Ammon's horn (tissue), 1 donor: ENCODE results near the gene LYPD6B.

ENCODE experiments used
- DNase-seq: peaks from one replicate; pipeline ENCODE4 v3.0.0-alpha.2; 2016; ENCODE audit warnings: low spot score

The LYPD6B gene

GRCh38 chr2:149122516-149122915, 84.0 kb downstream of the LYPD6B start:
- DNase-seq: no peak

GRCh38 chr2:149125031-149125725, 86.7 kb downstream of the LYPD6B start:
- DNase-seq: no peak

- no peak for DNase-seq
Observed at GRCh38 chr2:149129433-149129832, 90.9 kb downstream of the LYPD6B start.

DNA sequence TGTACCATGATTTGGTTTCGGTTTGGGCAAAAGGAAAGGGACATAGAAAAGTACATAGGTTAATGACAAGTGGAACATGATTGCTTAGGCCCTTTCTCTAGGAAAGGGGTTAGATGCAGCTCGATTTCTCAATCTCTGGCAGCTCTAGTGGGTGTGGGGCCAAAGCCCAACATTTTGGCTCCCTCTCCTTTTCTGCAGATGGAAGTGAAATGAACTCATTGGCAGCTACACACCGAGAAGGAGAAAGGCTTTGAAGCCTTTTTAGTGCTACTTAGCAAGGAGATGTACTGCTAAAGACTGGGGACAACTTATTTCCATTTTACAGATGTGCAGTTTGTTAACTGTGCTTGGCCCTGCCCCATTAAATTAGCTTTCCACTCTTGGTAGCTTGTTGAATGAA, 93.8 kb downstream of the LYPD6B start:
- peak; percentile 7 for DNase-seq

DNA sequence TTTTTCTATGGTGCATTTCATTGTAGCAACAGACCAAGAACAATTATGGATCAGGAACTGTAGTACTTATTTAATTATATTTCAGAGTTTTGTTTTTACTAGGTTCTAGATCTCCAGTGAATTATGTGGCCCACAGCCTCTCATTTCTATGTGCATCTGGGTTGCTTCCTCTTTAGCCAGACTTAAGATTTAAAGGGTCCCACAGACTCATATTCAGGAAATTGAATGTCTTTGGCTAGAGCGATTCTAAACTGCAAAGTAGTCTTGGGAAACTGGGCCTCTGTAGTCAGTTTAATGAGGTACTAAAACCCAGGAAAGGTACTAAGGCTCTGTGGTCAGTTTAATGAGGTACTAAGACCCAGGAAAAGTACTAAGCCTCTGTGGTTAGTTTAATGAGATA, 94.4 kb downstream of the LYPD6B start:
- no peak for DNase-seq

GRCh38 chr2:149134335-149134923, 95.9 kb downstream of the LYPD6B start:
- DNase-seq: no peak

DNA sequence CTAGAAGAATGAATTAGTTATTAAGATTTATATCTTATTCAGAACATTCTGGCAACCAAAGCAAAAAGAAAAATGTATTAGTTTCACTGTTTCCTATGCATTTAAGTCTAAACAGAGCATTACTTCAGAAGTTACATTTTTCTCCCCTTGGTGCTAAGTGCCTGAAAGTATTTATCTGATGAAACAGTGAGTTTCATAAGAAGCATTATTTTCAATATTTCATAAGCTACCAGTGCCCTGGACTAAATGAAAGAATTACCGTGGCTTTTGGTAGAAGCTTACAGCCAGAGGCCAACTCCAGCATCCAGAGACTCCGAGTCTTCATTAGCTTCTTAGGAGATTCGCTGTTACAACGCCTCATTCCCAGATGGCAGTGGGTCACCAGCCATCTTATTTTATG, 97.6 kb downstream of the LYPD6B start:
- DNase-seq: no peak

- no peak for DNase-seq
Observed at GRCh38 chr2:149141046-149141445, 102.5 kb downstream of the LYPD6B start.

DNA sequence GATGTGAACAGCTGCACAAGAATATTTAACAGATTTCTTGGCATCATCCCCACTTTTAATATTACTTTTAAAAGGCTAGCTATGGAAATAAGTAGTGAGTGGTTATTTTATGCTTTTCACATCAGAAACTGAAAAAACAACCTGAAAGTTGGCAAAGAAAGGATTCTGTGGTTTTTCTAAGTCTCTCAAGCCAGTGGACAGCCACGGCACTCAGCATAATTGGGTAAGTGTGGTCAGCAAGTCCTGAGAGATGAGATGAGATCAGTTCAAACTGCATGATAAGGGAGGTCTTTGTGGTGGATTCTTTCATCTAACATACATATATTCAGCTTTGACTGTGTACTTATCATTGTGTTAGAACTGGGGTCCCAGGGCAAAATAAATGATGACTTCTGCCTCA, 105.2 kb downstream of the LYPD6B start:
- DNase-seq: no peak

- no peak for DNase-seq
Observed at GRCh38 chr2:149145314-149146295, 107.1 kb downstream of the LYPD6B start.

DNA sequence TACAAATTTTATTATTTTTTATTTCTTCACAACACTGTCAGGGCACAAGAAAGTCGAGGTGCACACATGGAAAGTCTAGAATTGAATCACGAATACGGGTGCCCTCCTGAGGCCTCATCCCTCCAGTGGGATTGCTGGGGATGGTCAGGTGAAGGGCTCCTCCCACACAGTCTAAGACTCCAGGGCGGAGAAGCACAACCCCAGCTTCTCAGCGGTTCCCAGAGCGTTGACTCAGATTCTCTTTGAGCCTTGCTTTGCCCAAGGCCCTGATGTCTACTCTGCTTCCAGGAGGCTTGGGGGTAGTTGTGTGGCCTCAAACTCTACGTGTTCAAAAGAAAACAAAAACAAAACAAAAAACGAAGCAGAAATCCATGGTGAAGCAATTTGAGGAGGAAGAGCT, 108.4 kb downstream of the LYPD6B start:
- DNase-seq: no peak

GRCh38 chr2:149148194-149149006, 109.9 kb downstream of the LYPD6B start:
- no peak for DNase-seq

DNA sequence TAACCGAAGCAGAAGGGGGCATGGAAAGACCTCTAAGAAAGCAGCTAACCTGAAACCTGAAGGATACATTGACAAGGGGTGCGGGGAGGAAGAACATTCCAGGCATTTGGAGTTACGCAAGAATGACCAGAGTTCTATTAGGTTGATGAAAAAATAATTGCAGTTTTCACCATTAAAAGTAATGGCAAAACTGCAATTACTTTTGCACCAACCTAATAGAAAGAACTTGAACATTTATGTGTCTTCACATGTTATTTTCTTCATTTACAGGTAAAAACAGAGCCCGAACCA, 110.5 kb downstream of the LYPD6B start:
- DNase-seq: no peak

- DNase-seq: no peak
Observed at GRCh38 chr2:149152469-149152953, 114.0 kb downstream of the LYPD6B start.

DNA sequence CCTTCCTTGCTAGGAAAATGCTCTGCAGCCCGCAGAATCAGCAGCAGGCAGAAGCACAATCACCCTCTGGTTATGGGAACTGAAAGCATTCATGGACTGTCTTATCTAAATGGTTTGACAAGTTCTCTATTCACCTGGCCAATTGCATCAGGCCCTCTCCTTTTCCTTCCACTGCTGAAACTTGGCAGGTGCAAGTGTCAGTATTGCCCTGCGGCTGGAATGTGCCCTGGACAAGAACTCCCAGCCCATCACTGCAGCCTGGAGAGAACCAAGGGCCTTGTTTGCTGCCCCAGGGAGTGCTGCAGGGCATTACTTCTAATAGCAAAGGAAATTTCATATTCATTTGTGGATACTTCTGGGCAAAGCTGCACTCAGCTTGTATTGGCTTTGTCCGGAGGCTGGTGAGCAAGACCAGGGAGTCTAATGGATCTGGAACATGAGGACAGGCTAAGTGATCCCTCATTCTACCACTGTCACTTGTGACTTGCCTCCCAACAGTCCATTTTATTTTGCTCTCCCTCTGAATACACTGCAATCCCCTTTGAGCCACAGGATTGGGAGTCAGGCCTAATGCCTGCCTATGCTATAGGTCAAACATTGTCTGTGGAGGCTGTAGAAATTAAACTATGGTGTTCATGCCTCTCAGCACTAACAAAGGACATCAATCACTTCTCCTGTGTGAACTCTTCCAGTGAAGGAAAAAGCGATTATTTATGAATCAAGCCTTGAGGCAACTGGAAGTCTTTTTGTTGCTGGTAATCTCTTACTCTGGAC, 116.9 kb downstream of the LYPD6B start:
- peak; percentile 34 for DNase-seq

DNA sequence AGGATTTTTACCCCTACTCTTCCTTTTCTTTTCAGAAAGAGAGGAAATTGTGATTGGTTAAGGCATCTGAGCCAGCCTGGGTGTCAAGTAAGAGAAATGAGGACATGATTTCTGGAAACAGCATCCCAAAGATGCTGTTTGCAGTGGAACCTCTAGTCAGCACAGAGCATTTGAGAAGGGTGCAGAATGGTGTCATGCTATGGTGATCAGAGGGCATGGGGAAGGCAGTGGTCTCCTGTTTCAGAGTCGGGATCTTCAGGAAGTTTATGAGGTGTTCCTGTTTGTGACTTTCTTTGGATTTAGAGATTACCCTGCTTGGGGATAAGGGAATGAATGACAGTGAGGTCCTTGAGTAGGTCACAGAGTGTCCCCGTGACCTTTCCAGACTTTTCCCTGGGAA, 117.5 kb downstream of the LYPD6B start:
- no peak for DNase-seq

- DNase-seq: no peak
Observed at GRCh38 chr2:149156971-149157740, 118.7 kb downstream of the LYPD6B start.

GRCh38 chr2:149158957-149159356, 120.5 kb downstream of the LYPD6B start:
- no peak for DNase-seq

DNA sequence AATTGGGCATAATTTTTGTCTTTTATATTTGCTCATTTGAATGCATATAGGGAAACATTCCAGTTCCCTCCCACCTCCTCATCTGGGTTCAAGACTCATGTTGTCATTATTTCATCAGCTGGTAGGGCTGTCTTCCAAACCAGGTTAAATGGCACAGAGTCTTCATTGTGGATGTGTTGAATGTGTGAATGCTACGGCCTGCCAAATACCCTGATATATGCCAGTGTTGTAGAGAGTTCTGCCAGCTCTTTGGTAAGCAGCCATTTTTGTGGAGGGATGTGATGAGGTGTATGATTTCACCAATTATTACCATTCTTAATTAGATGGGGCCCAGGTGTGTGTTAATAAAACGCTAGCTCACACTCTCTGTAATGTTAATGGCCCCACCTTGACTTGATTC, 121.7 kb downstream of the LYPD6B start:
- DNase-seq: no peak

DNA sequence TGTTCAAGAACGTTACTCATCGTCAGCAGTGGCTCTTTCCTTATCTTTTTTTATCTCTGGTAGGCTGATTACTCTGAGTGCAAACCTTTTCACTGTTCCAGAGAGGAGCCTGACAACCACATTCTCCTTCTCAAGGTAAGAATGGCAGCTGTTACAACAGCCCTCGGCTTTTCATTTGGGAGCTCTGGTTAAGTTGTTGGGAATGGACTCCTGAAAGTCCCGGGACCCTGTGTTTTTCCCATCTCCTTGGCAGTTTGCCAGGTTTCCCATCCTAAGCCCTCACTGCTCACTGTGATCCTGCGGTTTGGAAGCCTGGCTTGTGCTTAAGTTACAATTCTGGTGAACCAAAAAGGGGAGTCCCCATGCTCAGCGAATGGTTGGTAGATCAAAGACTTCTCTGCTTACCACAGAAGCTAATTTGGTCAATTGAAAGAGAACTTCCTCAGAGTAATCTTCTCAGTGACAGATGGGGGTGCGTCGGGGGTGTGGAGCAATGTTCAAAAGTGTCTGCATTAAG, 122.3 kb downstream of the LYPD6B start:
- DNase-seq: no peak
